Hematopoietic multipotent progenitor cell treated with erythropoietin and hydrocortisone succinate and interleukin-3 and kit ligand, for 17 days (in vitro differentiated cells): ENCODE data around the gene PLCB2.

Source experiments
- DNase-seq: peaks from one replicate; pipeline ENCODE4 v3.0.0-alpha.2; 2015; ENCODE audit warnings: low spot score

The PLCB2 gene

GRCh38 chr15:40286061-40286532, 21.6 kb downstream of the PLCB2 start:
- no peak for DNase-seq

DNA sequence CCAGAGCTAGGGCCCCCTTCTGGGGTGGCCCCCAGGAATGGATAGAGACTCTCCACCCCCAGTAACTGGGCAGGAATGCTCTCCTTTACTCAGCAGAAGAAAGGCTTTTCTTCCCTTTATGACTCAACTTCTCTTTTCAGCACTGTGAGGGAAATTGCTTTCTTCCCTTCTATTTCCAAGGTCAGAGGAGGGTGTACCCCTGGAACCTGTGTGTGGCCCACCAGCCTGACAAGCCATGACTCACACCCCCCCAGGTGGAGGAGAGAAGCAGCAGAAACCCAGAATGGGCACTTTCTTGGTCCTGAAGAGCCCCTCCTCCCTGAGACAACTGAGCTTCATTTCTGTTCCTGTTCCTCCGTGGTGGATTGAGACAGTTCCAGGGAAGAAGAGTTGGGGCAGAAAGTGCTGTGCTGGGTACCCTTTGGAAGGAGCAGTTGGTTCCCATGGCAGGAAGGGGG, 22.2 kb downstream of the PLCB2 start:
- no peak for DNase-seq

GRCh38 chr15:40285151-40285550, 22.6 kb downstream of the PLCB2 start:
- DNase-seq = no peak

DNA sequence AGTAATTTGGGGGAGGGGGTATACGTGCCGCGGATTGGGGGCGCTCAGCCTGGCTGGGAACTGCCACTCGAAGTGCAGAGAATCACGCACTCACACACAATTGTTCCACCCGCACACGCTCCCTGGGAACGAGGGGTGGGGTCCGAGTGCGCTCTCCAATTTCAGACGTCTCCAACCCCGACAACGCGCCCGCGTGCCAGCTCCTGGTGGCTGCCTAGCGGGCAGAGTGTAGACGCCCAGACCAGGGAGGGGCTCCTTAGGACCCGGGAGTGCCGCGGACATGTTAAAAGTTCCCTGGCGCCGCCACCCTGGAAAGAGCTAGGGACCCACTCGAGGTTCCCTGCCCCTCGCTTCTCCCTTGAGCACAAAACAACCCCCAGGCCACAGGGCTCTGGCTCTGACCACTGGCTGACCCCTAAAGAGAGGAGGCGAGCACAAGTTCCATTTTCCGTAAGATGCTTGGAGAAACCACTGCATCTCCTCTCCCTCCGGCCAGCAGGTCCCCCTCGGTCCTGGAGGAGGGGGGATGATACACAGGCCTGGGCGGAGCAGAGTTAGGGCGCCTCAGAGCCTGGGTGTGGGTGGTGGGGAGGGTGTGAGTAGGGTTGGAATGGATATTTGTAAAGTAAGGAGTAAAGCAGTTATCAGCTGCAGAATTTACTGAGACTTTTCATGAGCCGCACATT, 24.0 kb downstream of the PLCB2 start:
- DNase-seq = no peak

DNA sequence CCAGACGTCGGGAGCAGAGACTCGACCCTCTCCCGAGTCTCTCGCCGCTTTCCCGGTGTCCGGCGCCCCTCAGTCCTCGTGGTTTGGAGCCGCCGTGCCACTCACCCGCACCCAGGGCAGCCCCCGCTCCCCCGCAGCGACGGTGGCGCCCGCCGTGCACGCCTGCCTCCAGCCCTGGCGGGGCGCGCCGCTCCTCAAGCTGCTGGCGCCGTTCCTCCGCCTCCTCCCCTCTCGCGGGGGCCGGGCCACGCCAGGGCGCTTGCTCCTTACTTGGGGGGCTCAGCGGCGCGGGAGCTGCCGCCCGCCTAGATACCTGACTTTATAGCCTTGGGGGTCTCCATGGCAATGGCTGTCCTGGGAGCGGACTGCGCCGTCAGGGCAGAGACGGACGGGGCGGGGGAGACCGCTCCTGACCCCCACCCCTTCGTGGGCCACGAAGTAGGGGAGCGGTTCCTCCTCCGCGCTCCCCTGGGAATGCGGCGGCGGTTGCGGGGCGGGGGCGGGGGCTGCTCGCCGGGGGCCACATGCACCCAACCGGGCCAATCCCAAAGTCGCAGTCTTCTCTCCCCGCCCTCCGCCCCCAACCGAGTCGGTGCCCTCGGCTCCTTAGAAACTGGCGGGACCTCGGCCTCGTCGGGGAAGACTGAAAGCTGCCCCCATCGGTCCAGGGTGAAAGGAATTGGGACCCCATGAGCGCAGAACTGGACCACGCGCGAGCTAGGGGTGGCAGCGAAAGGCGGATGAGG, 24.7 kb downstream of the PLCB2 start, which contains the start of gene ANKRD63:
Gene ANKRD63 (minus strand): TSS at position 196 of the 746 bp plus-strand sequence. CDS start 478 bp downstream, outside the sequence.
- DNase-seq = no peak

GRCh38 chr15:40282147-40282868, 25.4 kb downstream of the PLCB2 start:
- DNase-seq = no peak

DNA sequence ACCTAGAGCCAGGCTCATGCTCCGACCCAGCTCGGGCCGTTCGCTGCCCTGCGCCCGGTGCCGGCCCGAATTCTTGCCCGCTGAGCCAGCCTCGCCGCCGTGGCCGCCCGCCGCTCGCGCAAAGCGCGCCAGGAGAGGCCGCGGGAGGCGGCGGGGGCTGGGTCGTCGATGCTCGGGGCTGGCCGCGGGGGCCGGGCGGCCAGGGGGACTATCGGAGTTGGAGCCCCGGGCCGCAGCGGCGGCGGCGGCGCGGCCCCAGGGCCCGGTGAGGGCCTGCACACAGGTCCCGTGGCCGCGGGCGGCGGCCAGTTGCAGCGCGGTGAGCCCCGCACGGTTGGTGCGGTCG, 26.0 kb downstream of the PLCB2 start:
- DNase-seq = no peak

DNA sequence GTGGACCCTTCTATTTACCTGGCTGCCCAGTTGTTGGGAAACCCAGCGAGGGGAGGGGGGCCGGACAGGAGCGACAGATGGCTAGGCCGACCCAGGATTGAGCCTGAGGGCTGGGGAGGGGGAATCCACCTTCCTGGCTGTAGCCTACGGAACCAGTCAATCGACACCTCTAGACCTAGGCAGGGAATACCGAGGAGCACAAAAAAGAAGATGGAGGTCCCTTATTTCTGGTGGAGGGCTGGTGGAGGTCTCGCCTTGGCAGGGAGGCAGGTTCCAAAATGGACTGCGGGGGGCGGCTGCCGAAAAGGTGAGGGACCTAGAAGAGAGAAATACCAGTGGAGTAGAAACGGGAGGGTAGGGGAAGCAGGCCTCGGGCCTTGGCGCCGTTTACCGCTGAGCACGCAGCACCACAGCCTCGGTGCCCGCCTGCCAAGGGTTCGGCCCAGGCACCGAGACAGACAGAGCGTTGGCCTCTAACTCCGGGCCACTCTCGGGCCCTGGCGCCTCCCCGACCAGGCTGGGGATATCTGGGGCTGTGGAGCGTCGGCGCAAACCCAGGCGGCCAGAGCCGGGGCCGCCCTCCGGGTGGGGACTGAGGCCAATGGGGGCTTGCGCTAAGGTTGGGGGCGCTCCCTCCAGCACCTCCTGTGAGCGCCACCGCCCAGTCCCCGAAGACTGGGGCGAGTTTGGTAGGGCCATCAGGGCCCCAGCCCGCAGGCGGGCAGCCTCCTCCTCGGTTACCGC, 26.5 kb downstream of the PLCB2 start:
- DNase-seq = no peak

GRCh38 chr15:40280260-40281056, 27.3 kb downstream of the PLCB2 start:
- DNase-seq = no peak

DNA sequence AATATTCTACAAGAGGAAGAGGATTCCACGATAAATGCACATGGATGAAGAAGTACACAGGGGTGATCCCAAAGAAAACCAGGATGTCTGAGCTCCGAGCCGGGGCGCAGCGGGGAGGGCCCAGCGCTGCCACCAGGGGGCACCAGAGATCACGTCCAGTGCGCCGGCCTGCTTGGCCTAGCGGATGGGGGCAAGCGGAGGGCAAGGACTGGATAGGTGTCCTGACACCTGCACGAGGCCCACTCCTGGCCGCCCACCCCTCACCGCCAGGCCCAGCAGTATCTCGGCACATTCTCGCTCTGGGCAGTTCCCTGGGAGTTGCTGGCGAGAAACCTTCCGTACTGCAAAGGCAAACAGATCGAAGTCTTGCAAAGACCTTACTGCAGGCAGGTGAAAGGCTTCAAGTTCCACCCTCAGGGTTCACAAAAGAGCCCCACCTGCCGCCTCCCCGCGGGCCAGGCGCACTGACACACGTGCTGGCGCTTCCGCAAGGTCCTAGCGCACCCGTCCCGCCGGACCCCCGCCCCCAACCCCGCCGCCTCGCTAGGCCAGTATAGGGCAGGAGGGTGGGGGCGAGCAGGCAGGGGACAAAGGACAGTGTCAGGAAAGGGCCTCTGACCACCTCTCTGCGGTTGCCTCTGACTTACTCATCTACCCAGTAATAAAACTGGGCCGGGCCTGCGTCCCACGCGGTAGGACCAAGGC, 28.1 kb downstream of the PLCB2 start:
- DNase-seq = peak; percentile 72

DNA sequence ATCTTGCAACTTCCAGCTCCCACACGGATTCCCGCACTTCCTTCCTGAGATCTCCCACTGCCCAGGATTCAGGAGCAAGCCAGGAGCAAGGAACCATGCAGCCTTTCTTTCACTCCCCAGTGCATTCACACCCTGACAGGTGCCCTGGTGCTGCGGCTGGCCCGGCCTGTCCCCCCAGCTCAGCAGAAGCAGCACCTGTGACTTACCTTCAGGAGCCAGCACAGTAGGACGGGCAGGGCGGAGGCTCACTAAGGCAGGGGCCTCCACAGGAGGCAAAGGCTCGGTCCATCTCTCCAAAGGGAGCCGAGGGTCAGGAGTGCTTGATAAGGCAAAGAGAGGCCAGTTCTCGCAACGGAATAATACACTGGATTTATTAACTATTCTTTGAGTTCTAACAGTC, 29.7 kb downstream of the PLCB2 start:
- no peak for DNase-seq

DNA sequence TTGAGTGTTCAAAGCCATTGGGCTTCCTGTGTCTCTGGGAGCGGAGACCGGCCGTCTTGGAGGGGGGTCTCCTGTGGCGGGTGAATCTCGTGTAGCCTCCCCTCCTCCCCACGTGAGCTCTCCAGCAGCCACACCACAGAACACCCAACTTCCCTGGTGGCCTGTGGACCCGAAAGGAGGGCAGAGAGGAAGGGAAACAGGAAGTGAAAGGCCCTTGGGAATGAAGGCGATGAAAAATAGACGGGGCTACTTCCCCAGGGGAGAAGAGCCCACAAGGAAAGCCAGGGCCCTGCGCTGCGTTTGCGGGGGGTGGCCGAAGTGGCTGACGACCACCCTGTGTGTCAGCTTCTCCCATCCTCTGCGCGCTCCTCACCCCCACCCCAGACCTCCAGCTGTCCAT, 30.3 kb downstream of the PLCB2 start:
- no peak for DNase-seq

DNA sequence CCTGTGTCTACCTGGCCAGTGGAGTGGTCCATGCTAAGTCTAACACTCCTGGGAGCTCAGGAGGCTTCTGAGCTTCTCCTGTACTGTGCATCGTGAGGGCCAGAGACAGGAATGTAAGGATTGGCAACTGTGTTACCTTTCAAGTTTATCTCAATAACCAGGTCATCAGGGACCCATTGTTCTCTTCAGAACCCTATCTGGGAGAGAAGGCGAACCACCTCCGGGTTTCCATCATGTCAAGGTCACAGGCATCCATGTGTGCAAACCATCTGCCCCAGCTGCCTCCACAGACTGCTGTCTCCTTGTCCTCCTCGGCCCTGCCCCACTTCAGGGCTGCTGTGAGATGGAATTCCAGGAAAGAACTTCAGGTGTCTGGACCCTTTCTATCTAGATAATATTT, 30.8 kb downstream of the PLCB2 start:
- DNase-seq = no peak

GRCh38 chr15:40275954-40276353, 31.8 kb downstream of the PLCB2 start:
- no peak for DNase-seq

- DNase-seq = no peak
These were observed 32.2 kb downstream of the PLCB2 start for GRCh38 chr15:40275523-40275922.

GRCh38 chr15:40274350-40275274, 33.1 kb downstream of the PLCB2 start:
- peak; percentile 89 for DNase-seq

DNA sequence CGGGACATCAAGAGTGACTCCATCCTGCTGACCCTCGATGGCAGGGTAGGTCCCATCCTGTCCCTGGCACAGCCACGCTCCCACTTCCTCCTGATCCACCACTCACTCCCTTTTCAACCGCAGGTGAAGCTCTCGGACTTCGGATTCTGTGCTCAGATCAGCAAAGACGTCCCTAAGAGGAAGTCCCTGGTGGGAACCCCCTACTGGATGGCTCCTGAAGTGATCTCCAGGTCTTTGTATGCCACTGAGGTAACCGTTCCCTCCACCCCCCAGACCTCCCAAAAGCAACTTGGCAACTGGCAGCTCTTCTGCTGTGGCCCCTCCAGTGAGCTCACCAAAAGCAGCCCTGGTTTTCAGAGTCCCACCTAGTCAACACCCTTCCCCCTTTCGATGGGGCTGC, 34.3 kb downstream of the PLCB2 start:
- no peak for DNase-seq

GRCh38 chr15:40272485-40273056, 35.2 kb downstream of the PLCB2 start:
- no peak for DNase-seq
